ENCODE data around the gene EPN1. TPM values are rescaled to one million over a fixed set of nuclear protein-coding genes. Genes with fewer than 3 reads are reported as not detected.
"Not testable (repeated sequence)": the region's sequence is repeated elsewhere in the genome, so short reads cannot be mapped to it uniquely, and the experiment has no call there.

Gene EPN1
- total and polyA plus RNA-seq, 8 donors: 38.4 to 102 (median 80.9) TPM

GRCh38 chr19:55712804-55713631 is 38.0 kb downstream of the EPN1 start:
- H3K27ac ChIP-seq: no peak overlapping the region
- FAIRE-seq: no peak
- intact Hi-C loops (cut with DNase I): no loop called here
- H3K4me1 ChIP-seq: no peaks in the 10 kb centered on the region
- no peaks in the 10 kb centered on the region for H3K9me3 ChIP-seq
- no peak for DNase-seq
- TF ChIP-seq CTCF (IDR thresholded peaks at IDR 0.05): no peak
- 57 to 58% methylated on average over 2 of the region's 3 CpGs for WGBS, 2 donors
- ATAC-seq: no peak
- no peaks in the 10 kb centered on the region for H3K27me3 ChIP-seq
- no peaks in the 10 kb centered on the region for H3K36me3 ChIP-seq
- H3K4me3 ChIP-seq: no peak overlapping the region

DNA sequence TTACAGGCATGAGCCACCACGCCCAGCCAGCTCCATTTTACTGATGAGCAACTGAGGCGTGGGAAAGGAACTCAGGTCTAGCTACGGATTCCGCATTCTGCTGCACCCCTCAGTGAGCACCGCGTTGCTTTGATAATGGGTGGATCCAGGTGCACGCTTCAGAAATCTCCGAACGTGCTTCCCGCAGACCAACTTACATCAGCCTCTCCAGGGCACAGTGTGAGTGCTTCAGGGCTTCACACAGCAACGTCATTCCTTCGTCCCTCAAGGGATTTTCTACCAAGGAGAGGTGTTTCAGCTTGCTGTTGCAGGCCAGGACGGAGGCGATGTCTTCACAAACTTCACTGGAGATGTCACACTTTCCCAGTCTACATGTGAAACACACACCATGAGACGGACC is 41.5 kb downstream of the EPN1 start:
- H3K27ac ChIP-seq: no peak overlapping the region
- no peaks in the 10 kb centered on the region for H3K36me3 ChIP-seq
- intact Hi-C loops (cut with DNase I): no loop called here
- ATAC-seq (no peak), DNase-seq (no peak), FAIRE-seq (no peak)
- no peak for TF ChIP-seq CTCF (IDR thresholded peaks at IDR 0.05)
- H3K4me3 ChIP-seq: no peak overlapping the region
- H3K27me3 ChIP-seq: peaks cover 0 to 3% (median 0%) of the 10 kb centered on the region in 4 donors
- WGBS, 2 donors: 63 to 70% methylated on average over 15 of the region's 15 CpGs
- H3K9me3 ChIP-seq: no peaks in the 10 kb centered on the region
- H3K4me1 ChIP-seq: no peaks in the 10 kb centered on the region

- no peaks in the 10 kb centered on the region for H3K36me3 ChIP-seq
- peaks cover 0 to 3% (median 0%) of the 10 kb centered on the region in 4 donors for H3K27me3 ChIP-seq
- no peak for TF ChIP-seq CTCF (IDR thresholded peaks at IDR 0.05)
- no peaks in the 10 kb centered on the region for H3K4me1 ChIP-seq
- DNase-seq (no peak), ATAC-seq (no peak), FAIRE-seq (no peak)
- WGBS, 2 donors: 52 to 59% methylated on average over 11 of the region's 11 CpGs
- intact Hi-C loops (cut with DNase I): no loop called here
- no peaks in the 10 kb centered on the region for H3K9me3 ChIP-seq
- H3K27ac ChIP-seq: no peak overlapping the region
- H3K4me3 ChIP-seq: no peak overlapping the region
Measured at GRCh38 chr19:55717251-55717650, 42.2 kb downstream of the EPN1 start.

GRCh38 chr19:55717879-55718711 is 43.1 kb downstream of the EPN1 start:
- ATAC-seq; H3K36me3 ChIP-seq; H3K4me3 ChIP-seq; H3K4me1 ChIP-seq; H3K27ac ChIP-seq; DNase-seq; H3K27me3 ChIP-seq; H3K9me3 ChIP-seq; intact Hi-C loops (cut with DNase I); FAIRE-seq: not testable (repeated sequence)
- WGBS, 2 donors: 19 to 22% methylated on average over 13 of the region's 13 CpGs

- Histone ChIP-seq H3K27ac (no peak overlapping the region), H3K9me3 (no peaks in the 10 kb centered on the region), H3K4me3 (no peak overlapping the region), H3K36me3 (no peaks in the 10 kb centered on the region), H3K27me3 (peaks cover 0 to 3% (median 0%) of the 10 kb centered on the region in 4 donors), H3K4me1 (no peaks in the 10 kb centered on the region)
- WGBS, 2 donors: 59 to 74% methylated on average over 5 of the region's 5 CpGs
- intact Hi-C loops (cut with DNase I): no loop called here
- ATAC-seq (no peak), FAIRE-seq (no peak), DNase-seq (no peak)
- no peak for TF ChIP-seq CTCF (IDR thresholded peaks at IDR 0.05)
Measured at GRCh38 chr19:55720214-55720746, 45.3 kb downstream of the EPN1 start.

All from pancreas (tissue), 10 donors.